GM12878 (cell line): ENCODE results near the gene JMJD4. TPM values are rescaled to one million over a fixed set of nuclear protein-coding genes. Genes with fewer than 3 reads are reported as not detected.

Experiments used
- ASH2L ChIP-seq: fragments of 300-600, 200-600 bp; sonication (generic); IDR thresholded peaks from 2 replicates; pipeline ENCODE4 v1.6.1; 2017; ENCODE audit warnings: low read depth, mild to moderate bottlenecking, borderline replicate concordance
- CBFB ChIP-seq: IDR thresholded peaks from 2 replicates; pipeline ENCODE4 v1.6.1; 2016; ENCODE audit warnings: antibody characterized with exemption, low read depth
- CEBPB ChIP-seq, 2 experiments: fragments of 150-350 bp in 1 of 2; IDR thresholded peaks; 2 replicates each; pipeline ENCODE4 v1.6.1; 2012 to 2014; ENCODE audit warnings: low read depth in 2 of 2, low read length in 2 of 2, borderline replicate concordance in 1 of 2, inconsistent platforms in 1 of 2
- DPF2 ChIP-seq: fragments of 450-650 bp; IDR thresholded peaks from 2 replicates; pipeline ENCODE4 v1.6.1; 2017; ENCODE audit warnings: mild to moderate bottlenecking
- GABPA ChIP-seq: IDR thresholded peaks from 2 replicates; pipeline ENCODE4 v1.6.1; 2014; ENCODE audit warnings: antibody characterized with exemption, low read depth, mild to moderate bottlenecking, inconsistent platforms
- HDGF ChIP-seq: fragments of 450-650 bp; IDR thresholded peaks from 2 replicates; pipeline ENCODE4 v1.6.1; 2016; ENCODE audit warnings: antibody characterized with exemption
- JUNB ChIP-seq: IDR thresholded peaks from 2 replicates; pipeline ENCODE4 v1.6.1; 2016; ENCODE audit warnings: antibody characterized with exemption, mild to moderate bottlenecking
- KAT2A ChIP-seq: conservative IDR thresholded peaks from 2 replicates; pipeline ENCODE4 v1.6.1; 2011; ENCODE audit warnings: low read depth, low read length; ENCODE audit not compliant: control insufficient read depth
- NR2C1 ChIP-seq: fragments of 450-650 bp; IDR thresholded peaks from 2 replicates; pipeline ENCODE4 v1.6.1; 2017; ENCODE audit warnings: antibody characterized with exemption, mild to moderate bottlenecking, moderate library complexity
- PAX5 ChIP-seq: IDR thresholded peaks from 2 replicates; pipeline ENCODE4 v1.6.1; 2011; ENCODE audit warnings: low read depth, low read length, borderline replicate concordance
- PML ChIP-seq: IDR thresholded peaks from 2 replicates; pipeline ENCODE4 v1.6.1; 2012; ENCODE audit warnings: low read length, inconsistent platforms
- RUNX3 ChIP-seq: IDR thresholded peaks from 2 replicates; pipeline ENCODE4 v1.6.1; 2012; ENCODE audit warnings: low read length, inconsistent platforms
- SIN3A ChIP-seq: IDR thresholded peaks from 2 replicates; pipeline ENCODE4 v1.6.1; 2012; ENCODE audit warnings: low read depth, low read length, improper control_type of control experiment
- SIX5 ChIP-seq: IDR thresholded peaks from 2 replicates; pipeline ENCODE4 v1.6.1; 2011; ENCODE audit warnings: mild to moderate bottlenecking, low read depth, low read length, moderate library complexity; ENCODE audit not compliant: severe bottlenecking
- SP1 ChIP-seq: IDR thresholded peaks from one replicate; pipeline ENCODE4 v1.6.1; 2011; ENCODE audit warnings: low read depth, low read length
- SREBF1 ChIP-seq: IDR thresholded peaks from 2 replicates; pipeline ENCODE4 v1.6.1; 2012; ENCODE audit warnings: mild to moderate bottlenecking, low read length
- SUPT20H ChIP-seq: IDR thresholded peaks from 2 replicates; pipeline ENCODE4 v1.6.1; 2011; ENCODE audit warnings: low read depth, mild to moderate bottlenecking, low read length, moderate library complexity, borderline replicate concordance; ENCODE audit not compliant: control insufficient read depth
- ZNF217 ChIP-seq: fragments of 450-650 bp; IDR thresholded peaks from 2 replicates; pipeline ENCODE4 v1.6.1; 2017; ENCODE audit warnings: antibody characterized with exemption, mild to moderate bottlenecking
- ZNF384 ChIP-seq: IDR thresholded peaks from 2 replicates; pipeline ENCODE4 v1.6.1; 2012; ENCODE audit warnings: low read depth, mild to moderate bottlenecking, low read length, improper control_type of control experiment, borderline replicate concordance
- polyA plus RNA-seq, 11 experiments: library from polyadenylated mRNA; depleted of rRNA in 4 of 11; unstranded in 6 of 11; stranded (reverse) in 5 of 11; fragments of >200 nt; fragmentation: Nextera tagmentation in 4 of 11; fragmentation: Illumina TruSeq in 1 of 11; extraction: Ambion mirVana in 4 of 11; extraction: Trizol in 1 of 11; gene quantifications; 1 replicate in 1 of 11; 2 replicates in 10 of 11; pipeline versions ENCODE4 v1.2.1 to v1.2.3, GENCODE V29; 2011 to 2016; ENCODE audit warnings: inconsistent platforms in 2 of 11, missing spikeins in 2 of 11, low read depth in 1 of 11
- total RNA-seq, 4 experiments: library from RNA; depleted of rRNA in 3 of 4; stranded (reverse); fragments of >200 nt in 3 of 4; fragmentation: Illumina TruSeq in 1 of 4; extraction: Trizol in 1 of 4; gene quantifications; 2 replicates each; pipeline versions ENCODE4 v1.2.1 to v1.2.3, GENCODE V29; 2013 to 2021
- TF ChIP-seq, protein P1 (sequence below): fragments of 450-650 bp; conservative IDR thresholded peaks from 2 replicates; pipeline ENCODE4 v1.6.1; 2017; ENCODE audit warnings: mild to moderate bottlenecking, moderate library complexity
- TF ChIP-seq, protein P2 (sequence below): fragments of 450-650 bp; IDR thresholded peaks from 2 replicates; pipeline ENCODE4 v1.6.1; 2017; ENCODE audit warnings: low read depth, mild to moderate bottlenecking, moderate library complexity
- TF ChIP-seq, protein P3 (sequence below): IDR thresholded peaks from 2 replicates; pipeline ENCODE4 v1.6.1; 2011; ENCODE audit warnings: mild to moderate bottlenecking, low read depth, low read length, moderate library complexity; ENCODE audit not compliant: insufficient replicate concordance
- TF ChIP-seq, protein P4 (sequence below): IDR thresholded peaks from 2 replicates; pipeline ENCODE4 v1.6.1; 2012; ENCODE audit warnings: low read depth, low read length, improper control_type of control experiment
- TF ChIP-seq, protein P5 (sequence below): IDR thresholded peaks from 2 replicates; pipeline ENCODE4 v1.6.1; 2012; ENCODE audit warnings: low read depth, low read length, improper control_type of control experiment
- TF ChIP-seq, protein P6 (sequence below): fragments of 450-650 bp; IDR thresholded peaks from 2 replicates; pipeline ENCODE4 v1.6.1; 2014; ENCODE audit warnings: mild to moderate bottlenecking

JMJD4 gene
- total and polyA plus RNA-seq, 10 of the 15 experiments (the other 5 are each of a cell fraction or from before 2014, with no cell fraction given) = 0.89 to 38.3 (median 18.4) TPM

DNA sequence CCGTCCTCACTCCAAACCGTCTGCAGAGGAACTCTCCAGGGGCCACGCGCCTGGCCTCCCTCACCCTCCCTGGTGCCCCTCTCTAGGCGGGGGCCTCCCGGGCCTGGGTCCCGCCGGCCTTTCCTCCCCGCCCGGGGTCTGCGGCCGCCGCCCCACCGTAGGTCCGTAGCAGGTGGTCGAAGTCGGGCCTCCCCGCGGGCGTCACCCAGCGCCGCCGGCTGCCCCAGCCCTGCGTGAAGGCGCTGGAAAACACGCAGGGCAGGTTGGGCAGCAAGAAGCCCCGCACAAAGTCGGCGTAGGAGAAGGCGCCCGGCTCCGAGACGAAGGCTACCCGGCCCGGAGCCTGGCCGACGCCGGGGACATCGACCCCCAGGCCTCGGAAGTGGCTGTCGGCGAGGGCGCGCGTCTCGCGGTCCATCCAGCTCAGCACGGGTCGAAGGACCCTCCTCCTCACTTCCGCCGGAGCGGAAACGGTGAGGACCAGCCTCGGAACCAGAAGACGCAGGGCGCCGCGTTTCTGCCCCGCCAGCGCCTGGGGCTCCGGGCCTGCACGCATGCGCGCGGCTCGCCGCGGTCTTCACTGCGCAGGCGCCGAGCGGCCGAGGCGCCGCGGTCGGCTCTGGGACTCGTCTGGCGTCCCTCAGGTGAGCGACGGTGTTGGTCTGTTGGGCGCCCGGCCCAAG lies at the start of gene JMJD4, which contains the start of gene SNAP47 (continued):
- TF ChIP-seq, protein P1, sequence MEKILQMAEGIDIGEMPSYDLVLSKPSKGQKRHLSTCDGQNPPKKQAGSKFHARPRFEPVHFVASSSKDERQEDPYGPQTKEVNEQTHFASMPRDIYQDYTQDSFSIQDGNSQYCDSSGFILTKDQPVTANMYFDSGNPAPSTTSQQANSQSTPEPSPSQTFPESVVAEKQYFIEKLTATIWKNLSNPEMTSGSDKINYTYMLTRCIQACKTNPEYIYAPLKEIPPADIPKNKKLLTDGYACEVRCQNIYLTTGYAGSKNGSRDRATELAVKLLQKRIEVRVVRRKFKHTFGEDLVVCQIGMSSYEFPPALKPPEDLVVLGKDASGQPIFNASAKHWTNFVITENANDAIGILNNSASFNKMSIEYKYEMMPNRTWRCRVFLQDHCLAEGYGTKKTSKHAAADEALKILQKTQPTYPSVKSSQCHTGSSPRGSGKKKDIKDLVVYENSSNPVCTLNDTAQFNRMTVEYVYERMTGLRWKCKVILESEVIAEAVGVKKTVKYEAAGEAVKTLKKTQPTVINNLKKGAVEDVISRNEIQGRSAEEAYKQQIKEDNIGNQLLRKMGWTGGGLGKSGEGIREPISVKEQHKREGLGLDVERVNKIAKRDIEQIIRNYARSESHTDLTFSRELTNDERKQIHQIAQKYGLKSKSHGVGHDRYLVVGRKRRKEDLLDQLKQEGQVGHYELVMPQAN = peak; percentile 89
- no peak for TF ChIP-seq ZNF384
- TF ChIP-seq PML = peak; percentile 59; the same call in 1 of the 2 replicates
- 0 out of 2 replicates have a peak, but pooled peaks have one; percentile 39 for TF ChIP-seq CBFB
- TF ChIP-seq, protein P2, sequence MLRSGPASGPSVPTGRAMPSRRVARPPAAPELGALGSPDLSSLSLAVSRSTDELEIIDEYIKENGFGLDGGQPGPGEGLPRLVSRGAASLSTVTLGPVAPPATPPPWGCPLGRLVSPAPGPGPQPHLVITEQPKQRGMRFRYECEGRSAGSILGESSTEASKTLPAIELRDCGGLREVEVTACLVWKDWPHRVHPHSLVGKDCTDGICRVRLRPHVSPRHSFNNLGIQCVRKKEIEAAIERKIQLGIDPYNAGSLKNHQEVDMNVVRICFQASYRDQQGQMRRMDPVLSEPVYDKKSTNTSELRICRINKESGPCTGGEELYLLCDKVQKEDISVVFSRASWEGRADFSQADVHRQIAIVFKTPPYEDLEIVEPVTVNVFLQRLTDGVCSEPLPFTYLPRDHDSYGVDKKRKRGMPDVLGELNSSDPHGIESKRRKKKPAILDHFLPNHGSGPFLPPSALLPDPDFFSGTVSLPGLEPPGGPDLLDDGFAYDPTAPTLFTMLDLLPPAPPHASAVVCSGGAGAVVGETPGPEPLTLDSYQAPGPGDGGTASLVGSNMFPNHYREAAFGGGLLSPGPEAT = no peak
- peak; percentile 68 for TF ChIP-seq SIN3A
- TF ChIP-seq KAT2A = no peak
- TF ChIP-seq SIX5 = peak; percentile 71
- TF ChIP-seq, protein P3, sequence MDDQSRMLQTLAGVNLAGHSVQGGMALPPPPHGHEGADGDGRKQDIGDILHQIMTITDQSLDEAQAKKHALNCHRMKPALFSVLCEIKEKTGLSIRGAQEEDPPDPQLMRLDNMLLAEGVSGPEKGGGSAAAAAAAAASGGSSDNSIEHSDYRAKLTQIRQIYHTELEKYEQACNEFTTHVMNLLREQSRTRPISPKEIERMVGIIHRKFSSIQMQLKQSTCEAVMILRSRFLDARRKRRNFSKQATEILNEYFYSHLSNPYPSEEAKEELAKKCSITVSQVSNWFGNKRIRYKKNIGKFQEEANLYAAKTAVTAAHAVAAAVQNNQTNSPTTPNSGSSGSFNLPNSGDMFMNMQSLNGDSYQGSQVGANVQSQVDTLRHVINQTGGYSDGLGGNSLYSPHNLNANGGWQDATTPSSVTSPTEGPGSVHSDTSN = no peak
- TF ChIP-seq, protein P4, sequence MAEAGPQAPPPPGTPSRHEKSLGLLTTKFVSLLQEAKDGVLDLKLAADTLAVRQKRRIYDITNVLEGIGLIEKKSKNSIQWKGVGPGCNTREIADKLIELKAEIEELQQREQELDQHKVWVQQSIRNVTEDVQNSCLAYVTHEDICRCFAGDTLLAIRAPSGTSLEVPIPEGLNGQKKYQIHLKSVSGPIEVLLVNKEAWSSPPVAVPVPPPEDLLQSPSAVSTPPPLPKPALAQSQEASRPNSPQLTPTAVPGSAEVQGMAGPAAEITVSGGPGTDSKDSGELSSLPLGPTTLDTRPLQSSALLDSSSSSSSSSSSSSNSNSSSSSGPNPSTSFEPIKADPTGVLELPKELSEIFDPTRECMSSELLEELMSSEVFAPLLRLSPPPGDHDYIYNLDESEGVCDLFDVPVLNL = no peak
- no peak for TF ChIP-seq SUPT20H
- no peak for TF ChIP-seq SREBF1
- TF ChIP-seq, protein P5, sequence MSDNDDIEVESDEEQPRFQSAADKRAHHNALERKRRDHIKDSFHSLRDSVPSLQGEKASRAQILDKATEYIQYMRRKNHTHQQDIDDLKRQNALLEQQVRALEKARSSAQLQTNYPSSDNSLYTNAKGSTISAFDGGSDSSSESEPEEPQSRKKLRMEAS = no peak; the same call in 1 of the 2 replicates
- no peak for TF ChIP-seq HDGF
- TF ChIP-seq PAX5 = no peak
- no peak for TF ChIP-seq CEBPB (IDR thresholded peaks at IDR 0.05; ENCODE audit: borderline replicate concordance in 1 of 2, low read depth in 2 of 2, low read length in 2 of 2)
- peak; percentile 96 for TF ChIP-seq GABPA
- TF ChIP-seq, protein P6, sequence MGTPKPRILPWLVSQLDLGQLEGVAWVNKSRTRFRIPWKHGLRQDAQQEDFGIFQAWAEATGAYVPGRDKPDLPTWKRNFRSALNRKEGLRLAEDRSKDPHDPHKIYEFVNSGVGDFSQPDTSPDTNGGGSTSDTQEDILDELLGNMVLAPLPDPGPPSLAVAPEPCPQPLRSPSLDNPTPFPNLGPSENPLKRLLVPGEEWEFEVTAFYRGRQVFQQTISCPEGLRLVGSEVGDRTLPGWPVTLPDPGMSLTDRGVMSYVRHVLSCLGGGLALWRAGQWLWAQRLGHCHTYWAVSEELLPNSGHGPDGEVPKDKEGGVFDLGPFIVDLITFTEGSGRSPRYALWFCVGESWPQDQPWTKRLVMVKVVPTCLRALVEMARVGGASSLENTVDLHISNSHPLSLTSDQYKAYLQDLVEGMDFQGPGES = peak; percentile 72
- no peak for TF ChIP-seq ZNF217
- peak; percentile 71 for TF ChIP-seq RUNX3
- peak; percentile 72; the same call in 1 of the 2 replicates for TF ChIP-seq ASH2L
- peak; percentile 86 for TF ChIP-seq SP1
- TF ChIP-seq DPF2 = peak; percentile 58; the same call in 1 of the 2 replicates
- TF ChIP-seq JUNB = no peak
- TF ChIP-seq NR2C1 = peak; percentile 81
